Common myeloid progenitor, CD34-positive (primary cell): Measurements from ENCODE around the gene SLC2A4.

Experiments
- CTCF ChIA-PET: fragments of 350-600 bp; sonication (Branson Sonifier 250); formaldehyde crosslinking; loops from one replicate; lab custom pipeline; 2021; ENCODE audit warnings: antibody characterized with exemption; lab: Charles Lee
- POLR2A ChIA-PET: fragments of 350-600 bp; sonication (Branson Sonifier 250); formaldehyde crosslinking; loops from one replicate; lab custom pipeline; 2021; ENCODE audit warnings: antibody characterized with exemption; lab: Charles Lee
- DNase-seq, 3 donors: peaks; one replicate each; pipeline versions ENCODE4 v3.0.0 to v3.0.0-alpha.2; 2013
- H3K27ac ChIP-seq, 2 experiments: 1 replicate in 1 of 2; 2 replicates in 1 of 2; pipeline ENCODE4 v1.7.0; 2013; ENCODE audit warnings: inconsistent platforms in 2 of 2, low read length in 2 of 2, mild to moderate bottlenecking in 2 of 2, low read depth in 1 of 2, moderate library complexity in 1 of 2; ENCODE audit not compliant: severe bottlenecking in 2 of 2, insufficient read depth in 1 of 2, poor library complexity in 1 of 2
- H3K27me3 ChIP-seq, 5 experiments: replicated peaks in 2 of 5; 1 replicate in 3 of 5; 2 replicates in 2 of 5; pipeline versions ENCODE4 v1.6.1 to v1.7.0; 2013; ENCODE audit warnings: low read length in 4 of 5, mild to moderate bottlenecking in 2 of 5, moderate library complexity in 2 of 5, inconsistent platforms in 1 of 5; ENCODE audit not compliant: insufficient read depth in 5 of 5, control insufficient read depth in 4 of 5
- H3K36me3 ChIP-seq, 4 experiments: 1 replicate in 2 of 4; 2 replicates in 2 of 4; pipeline versions ENCODE4 v1.6.1 to v1.7.0; 2013; ENCODE audit warnings: low read length in 3 of 4, control low read depth in 1 of 4, mild to moderate bottlenecking in 1 of 4; ENCODE audit not compliant: control insufficient read depth in 4 of 4, insufficient read depth in 4 of 4
- H3K4me1 ChIP-seq, 4 experiments: 1 replicate in 3 of 4; 2 replicates in 1 of 4; pipeline versions ENCODE4 v1.6.1 to v1.7.1; 2013; ENCODE audit warnings: low read length in 3 of 4, mild to moderate bottlenecking in 3 of 4, control low read depth in 1 of 4, inconsistent platforms in 1 of 4, moderate library complexity in 1 of 4; ENCODE audit not compliant: control insufficient read depth in 4 of 4, insufficient read depth in 4 of 4; ENCODE audit errors: control extremely low read depth in 1 of 4
- H3K4me3 ChIP-seq, 7 experiments: 1 replicate in 4 of 7; 2 replicates in 3 of 7; pipeline versions ENCODE4 v1.5.1 to v1.7.0; 2013; ENCODE audit warnings: mild to moderate bottlenecking in 7 of 7, low read length in 6 of 7, moderate library complexity in 6 of 7, inconsistent platforms in 2 of 7, low read depth in 2 of 7, control low read depth in 1 of 7; ENCODE audit not compliant: insufficient read depth in 4 of 7, control insufficient read depth in 1 of 7; ENCODE audit errors: extremely low read depth in 1 of 7
- H3K9me3 ChIP-seq, 5 experiments: 1 replicate in 4 of 5; 2 replicates in 1 of 5; pipeline versions ENCODE4 v1.6.1 to v1.7.1; 2013; ENCODE audit warnings: low read length in 4 of 5, mild to moderate bottlenecking in 2 of 5, inconsistent platforms in 1 of 5, low read depth in 1 of 5, moderate library complexity in 1 of 5; ENCODE audit not compliant: control insufficient read depth in 4 of 5, insufficient read depth in 2 of 5; ENCODE audit errors: control extremely low read depth in 1 of 5
- WGBS: methylation state at CpG from one replicate; pipeline ENCODE4 v1.1.5; 2013; ENCODE audit not compliant: insufficient coverage; 5-methylcytosine and 5-hydroxymethylcytosine counted together

The SLC2A4 gene

DNA sequence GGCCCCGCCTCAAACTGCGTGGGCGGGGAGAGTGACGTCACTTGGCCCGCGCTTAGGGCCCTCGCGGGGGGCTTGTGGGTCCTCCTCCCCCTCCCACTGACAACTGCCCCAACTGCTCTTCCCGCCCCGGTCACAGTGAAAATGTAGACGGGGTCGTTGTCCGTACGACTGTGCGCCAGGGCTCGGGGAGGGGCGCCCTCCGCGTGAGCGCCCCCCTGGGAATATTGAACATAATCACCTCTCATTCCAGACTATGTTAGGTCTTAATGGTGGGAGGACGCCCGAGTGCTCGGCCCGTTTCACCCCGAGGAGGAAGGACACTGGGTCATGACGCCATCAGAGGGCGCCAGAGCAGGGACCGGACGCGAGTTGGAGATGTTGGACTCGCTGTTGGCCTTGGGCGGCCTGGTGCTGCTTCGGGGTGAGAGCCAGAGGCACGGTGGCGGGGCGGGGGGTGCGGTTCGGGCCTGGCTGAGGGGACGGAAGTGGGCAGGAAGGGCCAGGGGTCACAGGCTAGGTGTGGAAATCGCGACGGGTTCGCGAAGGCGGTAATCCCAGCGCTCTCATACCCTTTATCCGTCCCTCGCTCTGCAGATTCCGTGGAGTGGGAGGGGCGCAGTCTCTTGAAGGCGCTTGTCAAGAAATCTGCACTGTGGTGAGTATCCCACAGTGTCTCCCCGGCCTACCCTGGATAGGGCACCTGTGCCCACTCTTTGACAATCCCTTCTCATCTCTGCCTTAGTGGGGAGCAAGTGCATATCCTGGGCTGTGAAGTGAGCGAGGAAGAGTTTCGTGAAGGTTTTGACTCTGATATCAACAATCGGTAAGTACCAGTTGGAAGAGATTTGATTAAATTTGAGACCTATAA is 29.1 kb upstream of the SLC2A4 start, which contains the start of gene ELP5:
Gene ELP5 (plus strand): TSS at position 40 of the 868 bp plus-strand sequence. CDS start 336 bp downstream, at position 376.
- no peaks in the 10 kb centered on the region for H3K9me3 ChIP-seq
- ChIA-PET CTCF (interaction anchor here (1.0 kb wide), 1 partner anchor 10 kb away, joined by 6 read pairs; the partner anchor contains the start of gene GABARAP), POLR2A (interaction anchor here (1.4 to 2.5 kb wide), 2 partner anchors 10 to 11 kb away, joined by 7 to 12 read pairs; partner anchors contain the start of gene GABARAP)
- H3K27ac ChIP-seq, result peak within 1 kb of the TSS; percentile 98 to 99
- WGBS, result 1% methylated on average over 43 of the region's 55 CpGs
- peak; percentile 96 for DNase-seq
- H3K4me3 ChIP-seq, result peak within 1 kb of the TSS; percentile 55 to 96 (median 90)
- H3K36me3 ChIP-seq, result peaks cover 4 to 31% (median 24%) of the 10 kb centered on the region in 4 experiments
- H3K27me3 ChIP-seq, result no peaks in the 10 kb centered on the region
- H3K4me1 ChIP-seq, result peaks cover 12 to 36% (median 30%) of the 10 kb centered on the region in 4 experiments

DNA sequence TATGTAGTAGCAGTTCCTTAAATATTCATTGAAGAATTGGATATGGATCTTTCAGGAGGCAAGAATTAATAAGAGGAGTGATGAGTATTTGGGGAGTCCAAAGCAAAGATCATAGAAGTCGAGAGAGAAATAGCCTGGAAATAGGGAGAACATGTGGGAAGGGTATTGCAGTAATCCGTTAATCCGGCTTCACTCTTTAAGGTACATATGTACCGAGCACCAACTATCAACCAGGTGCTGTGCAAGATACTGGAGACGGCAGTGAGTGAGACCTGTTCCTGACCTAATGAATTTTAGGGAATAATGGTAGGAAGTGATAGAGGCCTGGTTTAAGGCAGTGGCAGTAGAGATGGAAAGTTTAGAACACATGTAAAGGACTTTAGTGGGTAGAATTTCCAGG is 28.4 kb upstream of the SLC2A4 start:
- H3K36me3 ChIP-seq, result peaks cover 4 to 34% (median 26%) of the 10 kb centered on the region in 4 experiments
- peaks cover 12 to 36% (median 30%) of the 10 kb centered on the region in 4 experiments for H3K4me1 ChIP-seq
- H3K27me3 ChIP-seq, result no peaks in the 10 kb centered on the region
- DNase-seq, result no peak
- H3K27ac ChIP-seq, result peak overlapping the region; percentile 98 to 99
- WGBS, result 90% methylated on average over 5 of the region's 5 CpGs
- POLR2A ChIA-PET, result no interaction called here
- CTCF ChIA-PET, result no interaction called here
- H3K9me3 ChIP-seq, result no peaks in the 10 kb centered on the region
- H3K4me3 ChIP-seq, result peak overlapping the region in 6 of 7 experiments; percentile 55 to 96 (median 90)

GRCh38 chr17:7254511-7254910 is 27.0 kb upstream of the SLC2A4 start:
- no peak overlapping the region for H3K4me3 ChIP-seq
- WGBS, result 100% methylated on average over 2 of the region's 4 CpGs
- POLR2A ChIA-PET, result no interaction called here
- H3K27me3 ChIP-seq, result no peaks in the 10 kb centered on the region
- H3K36me3 ChIP-seq, result peaks cover 4 to 45% (median 35%) of the 10 kb centered on the region in 4 experiments
- CTCF ChIA-PET, result interaction anchor here (0.6 to 1.1 kb wide), 5 partner anchors 11 to 42 kb away, joined by 3 read pairs; partner anchors contain the start of genes ACADVL and DLG4
- H3K27ac ChIP-seq, result no peak overlapping the region
- DNase-seq, result no peak
- H3K9me3 ChIP-seq, result no peaks in the 10 kb centered on the region
- peaks cover 12 to 25% (median 23%) of the 10 kb centered on the region in 4 experiments for H3K4me1 ChIP-seq

GRCh38 chr17:7256766-7257456 is 24.6 kb upstream of the SLC2A4 start:
- Histone ChIP-seq H3K4me1 (peaks cover 5 to 28% (median 22%) of the 10 kb centered on the region in 4 experiments), H3K27ac (no peak overlapping the region), H3K27me3 (peaks cover 0 to 16% (median 7%) of the 10 kb centered on the region in 5 experiments), H3K4me3 (no peak overlapping the region), H3K9me3 (no peaks in the 10 kb centered on the region), H3K36me3 (peaks cover 4 to 50% (median 38%) of the 10 kb centered on the region in 4 experiments)
- CTCF ChIA-PET, result interaction anchor here (0.9 to 1.4 kb wide), 4 partner anchors 14 to 49 kb away, joined by 3 read pairs; partner anchors contain the start of genes ACADVL, DLG4 and GABARAP
- POLR2A ChIA-PET, result interaction anchor here (0.6 kb wide), 1 partner anchor 42 kb away, joined by 5 read pairs; no protein-coding TSS in a partner anchor
- no peak for DNase-seq
- 94% methylated on average over 7 of the region's 8 CpGs for WGBS

DNA sequence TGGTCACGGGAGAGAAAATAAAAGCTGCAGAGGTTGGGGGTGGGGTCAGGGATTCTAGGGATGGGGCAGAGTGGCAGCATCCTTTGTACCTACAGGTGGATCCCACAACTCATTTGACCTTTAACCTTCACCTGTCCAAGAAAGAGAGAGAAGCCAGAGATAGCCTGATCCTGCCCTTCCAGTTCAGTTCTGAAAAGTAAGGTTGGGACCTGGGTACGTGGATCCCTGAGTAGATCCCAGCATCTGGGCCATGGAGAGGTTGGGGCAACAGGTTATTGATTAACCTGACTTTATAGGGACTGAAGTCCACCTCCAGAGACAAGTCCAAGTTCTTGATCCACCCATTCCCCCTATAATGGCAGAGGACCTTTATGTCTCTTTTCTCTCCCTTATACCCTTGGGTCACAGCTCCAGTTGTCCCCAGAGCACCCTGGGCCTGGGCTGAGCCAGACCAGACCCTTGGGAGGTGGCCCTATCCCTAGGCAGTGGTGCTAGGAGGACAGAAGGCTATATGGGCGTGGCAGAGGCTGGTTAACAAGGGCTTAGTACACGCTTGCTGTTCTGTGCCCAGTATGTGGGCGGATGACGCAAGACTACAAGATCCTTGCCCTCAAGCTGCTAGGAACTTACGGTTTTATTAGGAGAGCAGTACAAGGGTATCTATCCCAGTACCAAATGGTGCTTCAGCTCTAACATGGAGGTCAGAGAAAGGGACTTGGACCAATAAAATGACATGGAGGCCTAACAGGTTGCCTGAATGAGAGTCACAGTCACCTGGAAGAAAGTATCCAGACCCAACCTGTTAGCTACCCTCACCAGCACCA is 22.6 kb upstream of the SLC2A4 start:
- ChIA-PET POLR2A (no interaction called here), CTCF (interaction anchor here (1.0 to 1.4 kb wide), 3 partner anchors 16 to 213 kb away, joined by 3 to 6 read pairs (median 3); partner anchors contain the start of gene GABARAP)
- Histone ChIP-seq H3K36me3 (peaks cover 4 to 49% (median 38%) of the 10 kb centered on the region in 4 experiments), H3K27me3 (peaks cover 0 to 35% (median 21%) of the 10 kb centered on the region in 5 experiments), H3K27ac (no peak overlapping the region), H3K4me3 (no peak overlapping the region), H3K9me3 (no peaks in the 10 kb centered on the region), H3K4me1 (peaks cover 0 to 37% (median 30%) of the 10 kb centered on the region in 4 experiments)
- DNase-seq, result no peak
- 96% methylated on average over 5 of the region's 7 CpGs for WGBS

DNA sequence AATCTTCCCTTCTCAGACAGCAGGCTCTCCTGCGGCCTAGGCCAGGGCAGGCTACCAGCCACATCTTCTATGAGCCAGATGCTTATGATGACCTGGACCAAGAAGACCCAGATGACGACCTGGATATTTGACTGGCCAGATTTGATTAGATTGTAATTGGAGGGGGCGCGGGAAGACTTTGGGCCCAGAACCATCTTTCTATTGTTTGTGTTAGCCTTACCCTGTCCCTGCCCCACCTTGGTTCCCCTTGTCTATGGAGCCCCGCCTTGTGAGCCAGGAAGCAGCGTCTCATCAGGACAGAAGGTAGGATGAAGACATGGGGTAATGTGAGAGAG is 22.0 kb upstream of the SLC2A4 start:
- ChIA-PET POLR2A (no interaction called here), CTCF (interaction anchor here (1.0 to 1.4 kb wide), 5 partner anchors 17 to 214 kb away, joined by 3 to 6 read pairs (median 3); partner anchors contain the start of gene GABARAP)
- H3K27me3 ChIP-seq, result peaks cover 0 to 38% (median 21%) of the 10 kb centered on the region in 5 experiments
- peaks cover 2 to 43% (median 33%) of the 10 kb centered on the region in 4 experiments for H3K36me3 ChIP-seq
- 100% methylated on average over 2 of the region's 6 CpGs for WGBS
- no peak for DNase-seq
- peaks cover 0 to 37% (median 30%) of the 10 kb centered on the region in 4 experiments for H3K4me1 ChIP-seq
- no peaks in the 10 kb centered on the region for H3K9me3 ChIP-seq
- no peak overlapping the region for H3K4me3 ChIP-seq
- H3K27ac ChIP-seq, result no peak overlapping the region
